ENCODE results near the gene PROP1. TPM values are rescaled to one million over a fixed set of nuclear protein-coding genes. Genes with fewer than 3 reads are reported as not detected.

PROP1 gene
- total RNA-seq, 1 experiment from 2014 or later: not detected

GRCh38 chr5:177982956-177983355, 13.1 kb downstream of the PROP1 start:
- ChIA-PET CTCF (no interaction called here), POLR2A (no interaction called here), RAD21 (ENCODE audit: low non-redundant PET in 1 of 2, low total read pairs in 2 of 2, uncharacterized antibody in 2 of 2, unreplicated experiment in 2 of 2) (no interaction called here)
- no peak overlapping the region for H3K27ac ChIP-seq (ENCODE audit: low read depth, low read length)
- H3K9me2 ChIP-seq (ENCODE audit: insufficient read depth): no peaks in the 10 kb centered on the region
- H3K4me1 ChIP-seq (ENCODE audit: control insufficient read depth in 1 of 2, insufficient read depth in 2 of 2, low read length in 2 of 2): peaks cover 0 to 3% of the 10 kb centered on the region in 2 experiments; a peak in 1 of 4 replicates
- intact Hi-C loops (cut with micrococcal nuclease): loop anchor here (1.0 kb wide), 1 partner anchor 79 kb away; no protein-coding TSS in a partner anchor
- TF ChIP-seq EZH2phosphoT487 (IDR thresholded peaks at IDR 0.05; ENCODE audit: borderline replicate concordance) (no peak), CTCF (IDR thresholded peaks at IDR 0.05 in 2 of 3, conservative IDR thresholded peaks at IDR 0.05 in 1 of 3; ENCODE audit: borderline replicate concordance in 1 of 3, insufficient read depth in 1 of 3, low read depth in 2 of 3, low read length in 2 of 3) (no peak), MAX (IDR thresholded peaks at IDR 0.05) (no peak), TCF7L2 (IDR thresholded peaks at IDR 0.05; ENCODE audit: borderline replicate concordance, extremely low read depth, insufficient read depth, insufficient read length) (no peak), CBX3 (IDR thresholded peaks at IDR 0.05; ENCODE audit: low read depth) (no peak), POLR2AphosphoS5 (IDR thresholded peaks at IDR 0.05; ENCODE audit: low read depth, low read length) (no peak), EZH2 (IDR thresholded peaks at IDR 0.05) (no peak), ZFX (IDR thresholded peaks at IDR 0.05) (no peak), YY1 (IDR thresholded peaks at IDR 0.05; ENCODE audit: extremely low read depth, insufficient replicate concordance, low read depth, low read length) (no peak), SRF (IDR thresholded peaks at IDR 0.05; ENCODE audit: low read depth) (no peak), REST (IDR thresholded peaks at IDR 0.05; ENCODE audit: low read depth) (no peak), JUND (IDR thresholded peaks at IDR 0.05) (no peak), SIN3A (IDR thresholded peaks at IDR 0.05; ENCODE audit: low read depth) (no peak), ZNF274 (IDR thresholded peaks at IDR 0.05; ENCODE audit: low read depth, low read length) (no peak), ELF1 (IDR thresholded peaks at IDR 0.05; ENCODE audit: borderline replicate concordance, low read depth) (no peak), FOSL1 (IDR thresholded peaks at IDR 0.05; ENCODE audit: low read depth) (no peak), ZBTB33 (IDR thresholded peaks at IDR 0.05; ENCODE audit: extremely low read depth, insufficient replicate concordance, low read length) (no peak), EGR1 (IDR thresholded peaks at IDR 0.05; ENCODE audit: low read depth) (no peak), SP1 (IDR thresholded peaks at IDR 0.05; ENCODE audit: low read depth) (no peak)
- H3K79me2 ChIP-seq (ENCODE audit: insufficient read depth, low read length): no peaks in the 10 kb centered on the region
- H3K9ac ChIP-seq (ENCODE audit: low read length): no peak overlapping the region
- no peak overlapping the region for H3K4me2 ChIP-seq (ENCODE audit: low read length)
- H3K9me3 ChIP-seq (ENCODE audit: control insufficient read depth in 1 of 2, insufficient read depth in 1 of 2, low read depth in 1 of 2, low read length in 2 of 2): no peaks in the 10 kb centered on the region
- ATAC-seq: no peak
- no peak overlapping the region for H2AFZ ChIP-seq (ENCODE audit: low read depth, low read length, poor library complexity, severe bottlenecking)
- DNase-seq (ENCODE audit: low read depth, low spot score): no peak
- H4K20me1 ChIP-seq (ENCODE audit: insufficient read depth): no peaks in the 10 kb centered on the region
- H3K36me3 ChIP-seq (ENCODE audit: control insufficient read depth in 1 of 2, insufficient read depth in 2 of 2, low read length in 2 of 2): no peaks in the 10 kb centered on the region
- no TSS peak for BruUV-seq (replicated peaks)
- no peaks in the 10 kb centered on the region for H3K27me3 ChIP-seq (ENCODE audit: insufficient read depth, low read length)
- no peak overlapping the region for H3K4me3 ChIP-seq (replicated peaks in 1 of 2; ENCODE audit: low read depth in 1 of 2, low read length in 2 of 2)
